ENCODE measurements around the gene FN1. TPM values are rescaled to one million over a fixed set of nuclear protein-coding genes. Genes with fewer than 3 reads are reported as not detected.

The FN1 gene
- polyA plus RNA-seq, 1 donor (not counting 4 experiments of a cell fraction or from before 2014, with no cell fraction given), result 1,649 TPM

- no peaks in the 10 kb centered on the region for H3K4me1 ChIP-seq (ENCODE audit: control insufficient read depth, extremely low read depth, insufficient read depth, low read length)
- H3K9ac ChIP-seq (ENCODE audit: control insufficient read depth, extremely low read depth, insufficient read depth, low read length), result no peak overlapping the region
- no peaks in the 10 kb centered on the region for H3K27me3 ChIP-seq (ENCODE audit: control insufficient read depth, extremely low read depth, insufficient read depth, low read length)
- H3K9me1 ChIP-seq (ENCODE audit: control insufficient read depth, extremely low read depth, insufficient read depth, low read length), result no peaks in the 10 kb centered on the region
- no peak for TF ChIP-seq EZH2 (IDR thresholded peaks at IDR 0.05; ENCODE audit: low read length)
- TF ChIP-seq CTCF (optimal IDR thresholded peaks at IDR 0.05 in 1 of 3, IDR thresholded peaks at IDR 0.05 in 1 of 3, conservative IDR thresholded peaks at IDR 0.05 in 1 of 3; ENCODE audit: extremely low read depth in 1 of 3, insufficient read depth in 2 of 3, low read length in 3 of 3), result no peak
- DNase-seq (ENCODE audit: low read depth, low spot score) (no peak), FAIRE-seq (peak; percentile 57)
- H3K9me3 ChIP-seq (ENCODE audit: control insufficient read depth, low read depth, low read length), result no peaks in the 10 kb centered on the region
- no peak overlapping the region for H2AFZ ChIP-seq (ENCODE audit: control insufficient read depth, low read length)
- dilution Hi-C loops (cut with MboI; ENCODE audit: extremely low pct_ligation_motif_present, low sequenced_read_pairs), result no loop called here
- H3K4me3 ChIP-seq (ENCODE audit: control insufficient read depth in 2 of 3, extremely low read depth in 1 of 3, insufficient read depth in 2 of 3, low read depth in 1 of 3, low read length in 3 of 3), result no peak overlapping the region
- H3K36me3 ChIP-seq (ENCODE audit: control insufficient read depth in 2 of 2, extremely low read depth in 1 of 2, insufficient read depth in 2 of 2, low read length in 2 of 2), result peaks cover 6 to 32% of the 10 kb centered on the region in 2 experiments
- no peaks in the 10 kb centered on the region for H3K79me2 ChIP-seq (ENCODE audit: control insufficient read depth, insufficient read depth, low read length)
- H3K4me2 ChIP-seq (ENCODE audit: control insufficient read depth, extremely low read depth, insufficient read depth, low read depth, low read length), result no peak overlapping the region
- no peak overlapping the region for H3K27ac ChIP-seq (ENCODE audit: control insufficient read depth, insufficient read depth, low read length)
- H4K20me1 ChIP-seq (ENCODE audit: control insufficient read depth, extremely low read depth, insufficient read depth, low read length), result no peaks in the 10 kb centered on the region
Measured at GRCh38 chr2:215425021-215425782, 10.7 kb downstream of the FN1 start.

GRCh38 chr2:215423928-215424540, 11.8 kb downstream of the FN1 start:
- Histone ChIP-seq H3K4me2 (ENCODE audit: control insufficient read depth, extremely low read depth, insufficient read depth, low read depth, low read length) (no peak overlapping the region), H3K4me1 (ENCODE audit: control insufficient read depth, extremely low read depth, insufficient read depth, low read length) (no peaks in the 10 kb centered on the region), H3K9me3 (ENCODE audit: control insufficient read depth, low read depth, low read length) (no peaks in the 10 kb centered on the region), H3K36me3 (ENCODE audit: control insufficient read depth in 2 of 2, extremely low read depth in 1 of 2, insufficient read depth in 2 of 2, low read length in 2 of 2) (peaks cover 6 to 35% of the 10 kb centered on the region in 2 experiments), H2AFZ (ENCODE audit: control insufficient read depth, low read length) (no peak overlapping the region), H3K27ac (ENCODE audit: control insufficient read depth, insufficient read depth, low read length) (no peak overlapping the region), H3K9ac (ENCODE audit: control insufficient read depth, extremely low read depth, insufficient read depth, low read length) (no peak overlapping the region), H3K4me3 (ENCODE audit: control insufficient read depth in 2 of 3, extremely low read depth in 1 of 3, insufficient read depth in 2 of 3, low read depth in 1 of 3, low read length in 3 of 3) (no peak overlapping the region), H3K27me3 (ENCODE audit: control insufficient read depth, extremely low read depth, insufficient read depth, low read length) (no peaks in the 10 kb centered on the region), H3K9me1 (ENCODE audit: control insufficient read depth, extremely low read depth, insufficient read depth, low read length) (no peaks in the 10 kb centered on the region), H4K20me1 (ENCODE audit: control insufficient read depth, extremely low read depth, insufficient read depth, low read length) (no peaks in the 10 kb centered on the region), H3K79me2 (ENCODE audit: control insufficient read depth, insufficient read depth, low read length) (no peaks in the 10 kb centered on the region)
- peak; percentile 46 for FAIRE-seq
- dilution Hi-C loops (cut with MboI; ENCODE audit: extremely low pct_ligation_motif_present, low sequenced_read_pairs), result no loop called here
- no peak for DNase-seq (ENCODE audit: low read depth, low spot score)
- TF ChIP-seq CTCF (optimal IDR thresholded peaks at IDR 0.05 in 1 of 3, IDR thresholded peaks at IDR 0.05 in 1 of 3, conservative IDR thresholded peaks at IDR 0.05 in 1 of 3; ENCODE audit: extremely low read depth in 1 of 3, insufficient read depth in 2 of 3, low read length in 3 of 3) (no peak), EZH2 (IDR thresholded peaks at IDR 0.05; ENCODE audit: low read length) (no peak)
